ENCODE results near the gene RDH11. TPM values are rescaled to one million over a fixed set of nuclear protein-coding genes. Genes with fewer than 3 reads are reported as not detected.
"Not testable (repeated sequence)": the region's sequence is repeated elsewhere in the genome, so short reads cannot be mapped to it uniquely, and the experiment has no call there.

The RDH11 gene
- total RNA-seq, 1 experiment from 2014 or later, result 119 TPM

- in situ Hi-C loops (cut with HindIII; ENCODE audit: low pct_unique_long_range_greater_than_20kb, low sequenced_read_pairs), result no loop called here
Observed at GRCh38 chr14:67710209-67710608, 14.6 kb upstream of the RDH11 start.

GRCh38 chr14:67709796-67710195, 14.2 kb upstream of the RDH11 start:
- DNase-seq (ENCODE audit: low read depth, low spot score); in situ Hi-C loops (cut with HindIII; ENCODE audit: low pct_unique_long_range_greater_than_20kb, low sequenced_read_pairs): not testable (repeated sequence)

More at GRCh38 chr14:67710209-67710608, 14.6 kb upstream of the RDH11 start:
- DNase-seq (ENCODE audit: low read depth, low spot score), result no peak

DNA sequence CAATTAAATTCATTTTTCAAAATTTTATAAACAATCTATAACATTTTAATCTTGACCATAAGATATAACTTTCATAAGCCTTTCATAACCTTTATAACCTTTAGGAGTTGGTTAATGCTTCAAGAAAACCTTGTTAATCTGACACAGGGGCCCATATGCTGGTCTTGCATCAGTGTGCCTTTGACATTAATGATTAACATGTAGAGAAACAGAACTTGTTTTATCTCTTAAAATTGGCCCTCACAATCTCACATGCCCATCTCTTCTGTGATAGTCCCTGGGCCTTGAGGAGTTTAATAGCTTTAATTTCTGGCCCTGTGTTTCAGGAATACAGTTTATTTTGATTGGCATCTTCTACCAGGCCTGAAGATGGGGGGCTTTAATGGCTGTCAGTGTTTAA, 13.8 kb upstream of the RDH11 start:
- in situ Hi-C loops (cut with HindIII; ENCODE audit: low pct_unique_long_range_greater_than_20kb, low sequenced_read_pairs); DNase-seq (ENCODE audit: low read depth, low spot score): not testable (repeated sequence)

GRCh38 chr14:67705211-67705610, 9.6 kb upstream of the RDH11 start:
- in situ Hi-C loops (cut with HindIII; ENCODE audit: low pct_unique_long_range_greater_than_20kb, low sequenced_read_pairs), result no loop called here

DNA sequence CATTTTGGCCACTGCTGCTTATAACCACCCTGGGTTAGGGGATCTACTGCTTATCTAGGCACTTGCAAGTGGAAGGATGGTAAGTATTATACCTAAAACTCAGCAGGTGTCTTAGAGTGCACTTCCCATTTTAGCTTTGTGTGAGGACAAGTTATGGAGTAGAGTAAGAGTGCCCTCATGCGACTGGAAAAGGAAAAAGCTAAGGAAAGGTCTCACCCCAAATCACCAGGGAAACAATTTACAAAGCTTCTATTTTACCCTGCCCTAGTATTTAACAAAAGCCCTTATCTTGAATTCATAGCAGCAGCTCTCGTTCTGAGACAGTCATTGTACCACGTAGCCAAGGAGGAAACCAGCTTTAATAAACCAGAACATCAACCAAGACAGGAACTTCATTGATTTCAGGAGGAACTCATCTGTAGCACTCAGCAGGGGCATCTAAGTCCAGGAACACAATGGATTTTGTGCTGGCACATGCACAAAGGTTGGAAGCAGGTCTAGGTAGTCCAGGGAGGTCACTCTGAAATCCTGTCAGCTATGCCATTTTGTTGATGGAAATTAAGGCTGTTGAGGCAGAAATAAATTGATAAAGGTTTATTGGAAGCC, 9.0 kb upstream of the RDH11 start:
- in situ Hi-C loops (cut with HindIII; ENCODE audit: low pct_unique_long_range_greater_than_20kb, low sequenced_read_pairs), result no loop called here
- peak; percentile 94 for DNase-seq (ENCODE audit: low read depth, low spot score)

More at GRCh38 chr14:67705211-67705610, 9.6 kb upstream of the RDH11 start:
- DNase-seq (ENCODE audit: low read depth, low spot score), result no peak

DNA sequence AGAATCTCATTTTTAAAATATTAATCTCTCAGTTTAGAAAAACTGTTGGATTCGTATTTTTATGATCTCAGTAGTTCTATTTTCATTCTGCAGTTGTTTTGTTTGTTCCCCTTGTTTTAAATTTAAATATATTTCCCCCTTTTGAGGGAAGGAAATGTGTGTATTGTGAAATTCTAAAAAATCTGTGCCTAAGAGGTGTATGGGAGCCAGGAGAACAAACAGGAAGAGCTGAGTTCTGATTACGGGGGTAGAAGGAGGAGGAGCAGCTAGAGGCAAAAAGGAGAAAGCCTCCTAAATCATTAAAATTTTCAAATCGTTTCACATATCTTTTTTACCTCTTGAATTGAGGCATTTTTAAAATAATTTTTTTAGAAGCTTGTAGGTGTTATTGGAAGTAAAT, 8.4 kb upstream of the RDH11 start:
- DNase-seq (ENCODE audit: low read depth, low spot score), result no peak
- in situ Hi-C loops (cut with HindIII; ENCODE audit: low pct_unique_long_range_greater_than_20kb, low sequenced_read_pairs), result no loop called here

DNA sequence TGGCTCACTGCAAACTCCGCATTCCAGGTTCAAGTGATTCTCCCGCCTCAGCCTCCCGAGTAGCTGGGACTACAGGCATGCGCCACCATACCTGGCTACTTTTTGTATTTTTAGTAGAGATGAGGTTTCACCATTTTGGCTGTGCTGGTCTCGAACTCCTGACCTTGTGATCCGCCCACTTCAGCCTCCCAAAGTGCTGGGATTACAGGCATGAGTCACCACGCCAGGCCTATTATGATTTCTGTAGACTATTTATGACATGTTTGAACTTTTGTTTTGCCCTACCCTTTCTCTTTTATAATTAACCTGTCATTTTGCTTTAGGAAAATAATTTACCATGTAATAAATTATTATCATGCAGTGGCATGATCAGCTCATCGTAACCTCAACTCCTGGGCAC, 5.9 kb upstream of the RDH11 start, which contains the start of gene RDH12:
Gene RDH12 (plus strand): TSS at position 395 of the 400 bp plus-strand sequence. CDS start 20,757 bp downstream, outside the sequence.
- in situ Hi-C loops (cut with HindIII; ENCODE audit: low pct_unique_long_range_greater_than_20kb, low sequenced_read_pairs); DNase-seq (ENCODE audit: low read depth, low spot score): not testable (repeated sequence)

GRCh38 chr14:67698179-67698578, 2.6 kb upstream of the RDH11 start:
- DNase-seq (ENCODE audit: low read depth, low spot score), result no peak
- in situ Hi-C loops (cut with HindIII; ENCODE audit: low pct_unique_long_range_greater_than_20kb, low sequenced_read_pairs), result no loop called here

DNA sequence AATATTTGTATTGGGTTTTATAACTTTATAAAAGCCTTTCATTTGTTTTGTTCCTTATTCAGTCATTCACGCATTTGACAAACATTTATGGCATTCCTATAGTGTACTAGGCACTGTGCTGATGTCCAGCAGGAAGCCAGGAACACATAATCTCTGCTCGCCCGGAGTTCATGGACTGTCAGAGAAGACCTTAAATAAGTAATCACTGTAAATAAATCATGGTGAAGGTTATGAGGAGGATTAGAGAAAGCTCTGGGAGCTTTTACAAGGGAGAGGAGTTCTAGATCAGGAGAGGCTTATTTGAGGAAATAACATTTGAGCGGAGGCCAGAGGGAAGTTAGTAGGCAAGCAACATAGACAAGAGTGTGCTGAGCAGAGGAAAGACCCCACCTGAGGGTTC, 1.4 kb upstream of the RDH11 start:
- DNase-seq (ENCODE audit: low read depth, low spot score), result no peak
- in situ Hi-C loops (cut with HindIII; ENCODE audit: low pct_unique_long_range_greater_than_20kb, low sequenced_read_pairs), result no loop called here

DNA sequence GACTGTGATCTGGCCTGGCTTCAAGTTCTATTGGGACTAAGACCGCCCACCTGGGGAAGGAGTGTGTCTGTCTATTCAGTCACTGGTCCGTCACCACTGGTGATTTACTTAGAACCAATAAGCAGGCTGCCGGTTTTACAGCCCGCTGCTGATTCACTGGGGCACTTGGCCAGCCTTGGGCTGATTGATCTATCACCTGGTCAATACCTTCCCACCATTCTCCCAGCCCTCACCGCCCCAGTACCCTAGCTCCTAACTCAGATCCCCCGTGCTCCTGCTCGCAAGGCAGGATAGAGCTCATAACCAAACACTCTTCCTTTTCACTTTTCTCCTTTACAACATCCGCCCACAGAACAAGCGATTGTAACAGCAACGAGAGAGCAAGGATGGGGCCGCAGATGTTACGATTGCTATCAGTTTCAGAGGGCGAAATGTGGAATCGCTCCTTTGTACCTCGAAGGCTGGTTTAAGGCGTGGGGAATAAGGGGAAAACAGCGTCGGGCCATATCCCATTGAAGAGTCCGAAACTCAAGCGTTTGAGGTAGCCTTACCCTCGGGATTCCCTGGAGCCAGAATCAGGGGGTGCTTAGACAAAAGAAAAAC, 672 bp downstream of the RDH11 start:
- in situ Hi-C loops (cut with HindIII; ENCODE audit: low pct_unique_long_range_greater_than_20kb, low sequenced_read_pairs), result no loop called here
- peak; percentile 81 for DNase-seq (ENCODE audit: low read depth, low spot score)

- in situ Hi-C loops (cut with HindIII; ENCODE audit: low pct_unique_long_range_greater_than_20kb, low sequenced_read_pairs), result no loop called here
- DNase-seq (ENCODE audit: low read depth, low spot score), result no peak
Observed at GRCh38 chr14:67690011-67690410, 5.6 kb downstream of the RDH11 start.

DNA sequence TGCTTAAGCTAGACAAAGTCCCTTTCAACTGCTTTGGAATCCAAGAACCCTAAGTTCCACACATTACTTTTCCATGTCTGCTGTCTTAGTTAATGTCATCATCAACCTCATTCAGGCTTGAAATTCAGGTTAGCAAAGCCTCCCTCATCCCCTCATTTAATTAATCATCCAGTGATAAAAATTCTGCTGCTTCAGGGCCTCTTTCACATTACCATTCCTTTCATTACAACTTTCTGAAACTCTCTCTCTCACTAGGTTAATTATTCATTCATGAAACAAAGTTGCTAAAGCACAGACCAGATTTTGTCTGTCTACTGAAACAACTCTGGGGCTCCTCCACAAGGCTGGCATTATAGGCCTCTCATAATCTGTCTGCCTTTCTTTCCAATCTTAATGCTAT, 11.7 kb downstream of the RDH11 start:
- in situ Hi-C loops (cut with HindIII; ENCODE audit: low pct_unique_long_range_greater_than_20kb, low sequenced_read_pairs), result no loop called here
- DNase-seq (ENCODE audit: low read depth, low spot score), result no peak

- DNase-seq (ENCODE audit: low read depth, low spot score), result no peak
- in situ Hi-C loops (cut with HindIII; ENCODE audit: low pct_unique_long_range_greater_than_20kb, low sequenced_read_pairs), result no loop called here
Observed at GRCh38 chr14:67680941-67681340, 14.6 kb downstream of the RDH11 start.

DNA sequence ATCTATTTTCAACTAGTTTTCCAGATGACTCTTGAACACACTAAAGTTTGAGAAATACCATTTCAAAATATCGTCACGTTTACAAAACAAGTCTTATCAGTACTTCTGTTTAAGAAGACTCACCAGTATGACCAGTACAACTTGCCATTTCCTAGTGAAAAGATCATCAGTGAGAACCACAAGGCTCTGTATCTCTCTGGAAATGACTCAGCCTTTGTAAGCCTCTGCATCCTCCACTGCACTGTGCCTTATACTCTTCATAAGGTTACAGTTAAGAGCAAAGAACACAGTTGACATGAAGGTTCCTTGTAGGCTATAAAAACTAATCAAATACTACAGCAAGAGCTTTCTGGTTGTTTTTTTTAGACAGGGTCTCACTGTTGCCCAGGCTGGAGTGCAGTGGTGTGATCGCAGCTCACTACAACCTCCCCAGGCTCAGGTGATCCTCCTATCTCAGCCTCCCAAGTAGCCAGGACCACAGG, 15.4 kb downstream of the RDH11 start:
- DNase-seq (ENCODE audit: low read depth, low spot score), result no peak
- in situ Hi-C loops (cut with HindIII; ENCODE audit: low pct_unique_long_range_greater_than_20kb, low sequenced_read_pairs), result no loop called here

DNA sequence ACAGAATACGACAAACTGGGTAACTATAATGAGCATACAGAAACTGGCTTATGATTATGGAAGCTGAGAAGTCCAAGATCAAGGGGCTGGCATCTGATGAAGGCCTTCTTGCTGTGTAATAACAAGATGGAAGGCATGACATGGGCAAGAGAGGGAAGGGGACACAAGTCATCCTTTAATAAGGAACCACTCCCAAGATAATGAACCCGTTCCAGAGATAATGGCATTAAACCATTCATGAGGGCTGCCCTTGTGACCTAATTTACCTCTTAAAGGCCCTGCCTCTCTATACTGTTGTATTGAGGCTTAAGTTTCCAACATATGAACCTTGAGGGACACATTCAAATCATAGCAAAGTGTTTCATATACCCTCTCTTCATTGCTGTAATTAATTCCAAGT, 16.6 kb downstream of the RDH11 start:
- in situ Hi-C loops (cut with HindIII; ENCODE audit: low pct_unique_long_range_greater_than_20kb, low sequenced_read_pairs), result no loop called here
- no peak for DNase-seq (ENCODE audit: low read depth, low spot score)

GRCh38 chr14:67675219-67675582, 20.4 kb downstream of the RDH11 start:
- no peak for DNase-seq (ENCODE audit: low read depth, low spot score)

DNA sequence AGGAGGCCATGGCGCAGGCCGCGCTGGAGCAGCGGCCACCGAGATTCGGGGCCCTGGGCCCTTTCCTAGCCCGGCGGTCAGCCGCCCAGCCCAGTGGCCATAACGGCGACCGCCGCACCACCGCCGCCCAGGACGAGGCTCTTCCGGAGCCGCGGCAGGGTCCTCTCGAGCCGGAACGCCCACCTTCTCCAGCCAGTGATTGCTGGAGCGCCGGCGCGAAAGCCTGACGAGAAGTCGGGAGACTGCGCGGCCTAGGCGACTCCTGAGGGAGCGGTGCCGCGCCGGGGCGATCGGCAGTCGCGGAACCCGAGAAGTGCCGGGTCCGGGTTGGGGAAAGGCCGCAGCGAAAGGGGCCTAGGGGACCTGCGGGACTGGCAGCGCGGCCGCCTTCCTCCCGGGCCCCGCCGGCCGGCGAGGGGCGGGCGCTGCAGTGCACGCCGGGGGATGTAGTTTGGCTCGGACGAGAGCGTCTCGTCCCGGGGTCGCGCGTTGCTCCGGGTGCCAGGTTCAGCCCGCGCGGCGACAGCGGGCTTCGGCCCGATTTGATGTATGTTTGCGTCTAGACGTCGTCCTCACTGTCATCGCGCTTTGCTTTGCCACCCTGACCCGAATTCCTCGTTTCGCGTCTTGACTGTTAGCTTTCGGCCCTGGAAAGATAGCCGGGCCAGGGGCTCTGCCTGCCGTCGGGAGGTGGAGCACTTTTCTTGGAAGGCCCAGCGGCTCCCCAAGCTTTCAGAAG, 20.9 kb downstream of the RDH11 start, which contains the start of gene VTI1B:
Gene VTI1B (minus strand): TSS at position 153 of the 739 bp plus-strand sequence. CDS start 143 bp downstream, at position 10.
- in situ Hi-C loops (cut with HindIII; ENCODE audit: low pct_unique_long_range_greater_than_20kb, low sequenced_read_pairs), result no loop called here
- DNase-seq (ENCODE audit: low read depth, low spot score), result peak; percentile 73

More at GRCh38 chr14:67675219-67675582, 20.4 kb downstream of the RDH11 start:
- in situ Hi-C loops (cut with HindIII; ENCODE audit: low pct_unique_long_range_greater_than_20kb, low sequenced_read_pairs), result no loop called here

DNA sequence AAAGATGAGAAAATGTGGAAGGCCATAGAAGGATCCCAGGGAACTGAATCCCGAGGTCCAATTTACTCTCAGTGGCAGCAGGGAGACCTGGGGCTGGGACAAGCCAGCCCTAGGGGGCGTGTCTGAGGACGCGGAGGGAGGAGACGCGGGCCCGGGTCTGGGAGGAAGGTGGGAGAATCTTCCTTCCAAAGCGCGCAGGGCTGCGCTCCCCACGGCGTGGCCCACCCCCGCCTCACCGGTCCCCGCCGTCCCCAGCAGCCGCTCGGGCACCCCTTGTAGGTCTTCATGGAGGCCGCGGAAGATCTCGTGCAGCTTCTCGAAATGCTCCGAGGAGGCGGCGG, 21.5 kb downstream of the RDH11 start:
- in situ Hi-C loops (cut with HindIII; ENCODE audit: low pct_unique_long_range_greater_than_20kb, low sequenced_read_pairs), result no loop called here

More for the DNA sequence above, 21.5 kb downstream of the RDH11 start:
- DNase-seq (ENCODE audit: low read depth, low spot score), result peak; percentile 67
